ENCODE measurements around the gene ZFPL1. TPM values are rescaled to one million over a fixed set of nuclear protein-coding genes. Genes with fewer than 3 reads are reported as not detected.

ZFPL1 gene
- total RNA-seq, 2 experiments from 2014 or later, result 38.4 to 43.9 TPM

DNA sequence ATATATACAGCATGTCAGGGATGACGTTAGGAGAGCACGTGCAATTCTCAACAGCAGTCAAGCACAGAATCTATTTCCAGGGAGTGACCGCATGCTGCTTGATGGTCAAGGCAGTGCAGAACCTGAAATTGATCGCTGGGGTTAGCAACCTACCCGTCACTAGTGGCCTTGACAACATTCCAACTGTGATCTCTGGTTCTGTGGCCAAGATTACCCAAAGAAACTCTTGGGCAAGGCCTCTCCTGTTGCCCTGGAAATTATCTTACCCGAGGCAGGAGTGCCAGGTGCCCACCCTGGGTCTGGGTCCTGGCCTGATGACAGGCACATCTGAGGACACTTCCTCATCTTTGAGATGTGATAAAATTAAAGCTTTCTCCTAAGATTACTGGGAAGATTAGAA is 29.8 kb downstream of the ZFPL1 start:
- Histone ChIP-seq H4K20me1 (ENCODE audit: insufficient read depth, low read length) (peaks cover 8% of the 10 kb centered on the region; the same call in 1 of the 2 replicates), H3K36me3 (ENCODE audit: insufficient read depth, low read length) (peaks cover 59% of the 10 kb centered on the region), H3K79me2 (ENCODE audit: insufficient read depth, low read depth, low read length) (peaks cover 17% of the 10 kb centered on the region), H3K4me3 (ENCODE audit: low read depth, low read length, poor library complexity, severe bottlenecking) (no peak overlapping the region), H3K4me1 (ENCODE audit: insufficient read depth, low read length, poor library complexity, severe bottlenecking) (peaks cover 65% of the 10 kb centered on the region), H3K27ac (ENCODE audit: low read depth, low read length, poor library complexity, severe bottlenecking) (peak overlapping the region; percentile 73), H3K9me3 (ENCODE audit: low read length) (no peaks in the 10 kb centered on the region), H3K4me2 (ENCODE audit: low read length) (peak overlapping the region; percentile 91), H3K9me2 (ENCODE audit: insufficient read depth, low read length) (no peaks in the 10 kb centered on the region), H2AFZ (ENCODE audit: low read length) (no peak overlapping the region)
- intact Hi-C loops (cut with micrococcal nuclease; ENCODE audit: unreplicated experiment), result loop anchor here (10.0 kb wide), 1 partner anchor 339 kb away; the partner anchor contains the start of gene SF1
- TF ChIP-seq EZH2phosphoT487 (IDR thresholded peaks at IDR 0.05; ENCODE audit: borderline replicate concordance, low read depth, low read length), result no peak
- TF ChIP-seq, protein P1, sequence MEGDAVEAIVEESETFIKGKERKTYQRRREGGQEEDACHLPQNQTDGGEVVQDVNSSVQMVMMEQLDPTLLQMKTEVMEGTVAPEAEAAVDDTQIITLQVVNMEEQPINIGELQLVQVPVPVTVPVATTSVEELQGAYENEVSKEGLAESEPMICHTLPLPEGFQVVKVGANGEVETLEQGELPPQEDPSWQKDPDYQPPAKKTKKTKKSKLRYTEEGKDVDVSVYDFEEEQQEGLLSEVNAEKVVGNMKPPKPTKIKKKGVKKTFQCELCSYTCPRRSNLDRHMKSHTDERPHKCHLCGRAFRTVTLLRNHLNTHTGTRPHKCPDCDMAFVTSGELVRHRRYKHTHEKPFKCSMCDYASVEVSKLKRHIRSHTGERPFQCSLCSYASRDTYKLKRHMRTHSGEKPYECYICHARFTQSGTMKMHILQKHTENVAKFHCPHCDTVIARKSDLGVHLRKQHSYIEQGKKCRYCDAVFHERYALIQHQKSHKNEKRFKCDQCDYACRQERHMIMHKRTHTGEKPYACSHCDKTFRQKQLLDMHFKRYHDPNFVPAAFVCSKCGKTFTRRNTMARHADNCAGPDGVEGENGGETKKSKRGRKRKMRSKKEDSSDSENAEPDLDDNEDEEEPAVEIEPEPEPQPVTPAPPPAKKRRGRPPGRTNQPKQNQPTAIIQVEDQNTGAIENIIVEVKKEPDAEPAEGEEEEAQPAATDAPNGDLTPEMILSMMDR (conservative IDR thresholded peaks at IDR 0.05; ENCODE audit: low read length), result no peak
- BruUV-seq (replicated peaks), result no TSS peak
- ChIA-PET CTCF (ENCODE audit: unreplicated experiment) (no interaction called here), POLR2A (no interaction called here)
- DNase-seq (ENCODE audit: low spot score), result no peak

DNA sequence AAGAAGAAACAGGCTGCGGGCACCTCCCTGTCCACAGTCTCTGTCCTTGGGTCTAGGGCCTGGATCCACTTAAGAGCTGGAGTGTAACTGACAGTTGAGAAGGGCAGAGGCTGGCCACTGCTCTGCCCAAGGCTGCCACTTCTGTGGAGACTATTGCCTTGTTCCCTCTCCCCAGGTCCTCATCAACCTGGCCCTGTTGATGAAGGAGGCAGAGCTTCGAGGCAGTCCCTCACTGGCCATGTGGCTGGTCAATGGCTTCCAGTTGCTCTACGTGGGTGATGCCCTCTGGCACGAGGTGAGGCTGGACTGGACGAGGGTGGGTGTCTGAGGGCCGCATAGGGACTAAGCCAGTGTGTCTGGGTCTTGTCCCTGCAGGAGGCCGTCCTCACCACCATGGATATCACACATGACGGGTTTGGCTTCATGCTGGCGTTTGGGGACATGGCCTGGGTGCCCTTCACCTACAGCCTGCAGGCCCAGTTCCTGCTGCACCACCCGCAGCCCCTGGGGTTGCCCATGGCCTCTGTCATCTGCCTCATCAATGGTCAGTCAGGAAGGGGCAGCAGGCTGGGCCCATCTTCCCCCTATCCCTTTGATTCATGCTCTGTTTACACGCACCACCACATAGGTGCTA is 30.6 kb downstream of the ZFPL1 start:
- CTCF ChIA-PET (ENCODE audit: unreplicated experiment), result no interaction called here
- Histone ChIP-seq H3K4me3 (ENCODE audit: low read depth, low read length, poor library complexity, severe bottlenecking) (no peak overlapping the region), H3K9me3 (ENCODE audit: low read length) (no peaks in the 10 kb centered on the region), H3K4me2 (ENCODE audit: low read length) (no peak overlapping the region), H4K20me1 (ENCODE audit: insufficient read depth, low read length) (peaks cover 8% of the 10 kb centered on the region; the same call in 1 of the 2 replicates), H2AFZ (ENCODE audit: low read length) (no peak overlapping the region), H3K36me3 (ENCODE audit: insufficient read depth, low read length) (peaks cover 62% of the 10 kb centered on the region), H3K9me2 (ENCODE audit: insufficient read depth, low read length) (no peaks in the 10 kb centered on the region), H3K4me1 (ENCODE audit: insufficient read depth, low read length, poor library complexity, severe bottlenecking) (peaks cover 74% of the 10 kb centered on the region), H3K27ac (ENCODE audit: low read depth, low read length, poor library complexity, severe bottlenecking) (no peak overlapping the region), H3K79me2 (ENCODE audit: insufficient read depth, low read depth, low read length) (peaks cover 24% of the 10 kb centered on the region)
- intact Hi-C loops (cut with micrococcal nuclease; ENCODE audit: unreplicated experiment), result loop anchor here (10.0 kb wide), 1 partner anchor 340 kb away; the partner anchor contains the start of gene SF1
- no peak for DNase-seq (ENCODE audit: low spot score)
- POLR2A ChIA-PET, result no interaction called here
- no TSS peak for BruUV-seq (replicated peaks)
- TF ChIP-seq, protein P1 (conservative IDR thresholded peaks at IDR 0.05; ENCODE audit: low read length), result no peak
- TF ChIP-seq EZH2phosphoT487 (IDR thresholded peaks at IDR 0.05; ENCODE audit: borderline replicate concordance, low read depth, low read length), result no peak
